ENCODE data around the gene ACVR1B. TPM values are rescaled to one million over a fixed set of nuclear protein-coding genes. Genes with fewer than 3 reads are reported as not detected.
"Not testable (repeated sequence)": the region's sequence is repeated elsewhere in the genome, so short reads cannot be mapped to it uniquely, and the experiment has no call there.

ACVR1B gene
- total and polyA plus RNA-seq, 3 donors from 2014 or later = 36.8 to 44.6 (median 37.3) TPM

GRCh38 chr12:51977320-51977753 lies 25.8 kb downstream of the ACVR1B start:
- H3K4me3 ChIP-seq = no peak overlapping the region
- no peak for TF ChIP-seq CTCF (IDR thresholded peaks at IDR 0.05)
- TF ChIP-seq POLR2A (IDR thresholded peaks at IDR 0.05) = no peak
- 93% methylated on average over 8 of the region's 8 CpGs for WGBS, 2 donors
- no peaks in the 10 kb centered on the region for H3K9me3 ChIP-seq
- H3K27ac ChIP-seq = no peak overlapping the region
- no peaks in the 10 kb centered on the region for H3K27me3 ChIP-seq
- no peak for DNase-seq
- intact Hi-C loops (cut with DNase I; ENCODE audit: low total_unique reads) = loop anchor here (5.0 kb wide), 1 partner anchor 80 kb away; no protein-coding TSS in a partner anchor
- H3K4me1 ChIP-seq = peaks cover 8% of the 10 kb centered on the region
- H3K36me3 ChIP-seq (ENCODE audit: low read depth, missing control alignments) = no peaks in the 10 kb centered on the region

GRCh38 chr12:51979306-51979705 lies 27.8 kb downstream of the ACVR1B start:
- not testable (repeated sequence) for DNase-seq; H3K36me3 ChIP-seq (ENCODE audit: low read depth, missing control alignments); H3K9me3 ChIP-seq; H3K4me3 ChIP-seq; H3K27me3 ChIP-seq; H3K27ac ChIP-seq; H3K4me1 ChIP-seq
- 90 to 94% methylated on average over 5 of the region's 5 CpGs for WGBS, 2 donors
- intact Hi-C loops (cut with DNase I; ENCODE audit: low total_unique reads) = loop anchor here (5.0 kb wide), 1 partner anchor 82 kb away; no protein-coding TSS in a partner anchor

GRCh38 chr12:51980051-51980808 lies 28.7 kb downstream of the ACVR1B start:
- no peaks in the 10 kb centered on the region for H3K36me3 ChIP-seq (ENCODE audit: low read depth, missing control alignments)
- peak; percentile 73 for DNase-seq
- TF ChIP-seq POLR2A (IDR thresholded peaks at IDR 0.05) (no peak), CTCF (IDR thresholded peaks at IDR 0.05) (peak; percentile 78 to 94 (median 83))
- H3K27me3 ChIP-seq = no peaks in the 10 kb centered on the region
- intact Hi-C loops (cut with DNase I; ENCODE audit: low total_unique reads) = no loop called here
- H3K27ac ChIP-seq = no peak overlapping the region
- WGBS, 2 donors = 53 to 54% methylated on average over 7 of the region's 7 CpGs
- H3K4me1 ChIP-seq = no peaks in the 10 kb centered on the region
- H3K4me3 ChIP-seq = no peak overlapping the region
- H3K9me3 ChIP-seq = no peaks in the 10 kb centered on the region

GRCh38 chr12:51980809-51981127 lies 29.3 kb downstream of the ACVR1B start:
- Histone ChIP-seq H3K4me3 (no peak overlapping the region), H3K27me3 (no peaks in the 10 kb centered on the region), H3K27ac (no peak overlapping the region), H3K4me1 (no peaks in the 10 kb centered on the region), H3K9me3 (no peaks in the 10 kb centered on the region), H3K36me3 (ENCODE audit: low read depth, missing control alignments) (no peaks in the 10 kb centered on the region)
- TF ChIP-seq POLR2A (IDR thresholded peaks at IDR 0.05) (no peak), CTCF (IDR thresholded peaks at IDR 0.05) (no peak)
- WGBS, 2 donors = 89 to 92% methylated on average over 10 of the region's 10 CpGs
- DNase-seq = no peak
- intact Hi-C loops (cut with DNase I; ENCODE audit: low total_unique reads) = no loop called here

- intact Hi-C loops (cut with DNase I; ENCODE audit: low total_unique reads) = no loop called here
- WGBS, 2 donors = 85 to 86% methylated on average over 6 of the region's 6 CpGs
- H3K4me3 ChIP-seq = no peak overlapping the region
- H3K9me3 ChIP-seq = no peaks in the 10 kb centered on the region
- no peaks in the 10 kb centered on the region for H3K36me3 ChIP-seq (ENCODE audit: low read depth, missing control alignments)
- H3K27ac ChIP-seq = no peak overlapping the region
- no peak for DNase-seq
- no peaks in the 10 kb centered on the region for H3K27me3 ChIP-seq
- H3K4me1 ChIP-seq = no peaks in the 10 kb centered on the region
- TF ChIP-seq CTCF (IDR thresholded peaks at IDR 0.05) (no peak), POLR2A (IDR thresholded peaks at IDR 0.05) (no peak)
Measured at GRCh38 chr12:51984657-51985056, 33.2 kb downstream of the ACVR1B start.
